Measurements from ENCODE around the gene ARHGAP9.

The ARHGAP9 gene

GRCh38 chr12:57469296-57470164 is 10.1 kb downstream of the ARHGAP9 start:
- no peak for TF ChIP-seq CTCF (IDR thresholded peaks at IDR 0.05; ENCODE audit: insufficient read depth, missing control alignments)
- DNase-seq (ENCODE audit: insufficient read length, low spot score) = no peak
- FAIRE-seq = no peak

- FAIRE-seq = no peak
- DNase-seq (ENCODE audit: insufficient read length, low spot score) = no peak
These were observed 11.8 kb downstream of the ARHGAP9 start for GRCh38 chr12:57467915-57468314.

DNA sequence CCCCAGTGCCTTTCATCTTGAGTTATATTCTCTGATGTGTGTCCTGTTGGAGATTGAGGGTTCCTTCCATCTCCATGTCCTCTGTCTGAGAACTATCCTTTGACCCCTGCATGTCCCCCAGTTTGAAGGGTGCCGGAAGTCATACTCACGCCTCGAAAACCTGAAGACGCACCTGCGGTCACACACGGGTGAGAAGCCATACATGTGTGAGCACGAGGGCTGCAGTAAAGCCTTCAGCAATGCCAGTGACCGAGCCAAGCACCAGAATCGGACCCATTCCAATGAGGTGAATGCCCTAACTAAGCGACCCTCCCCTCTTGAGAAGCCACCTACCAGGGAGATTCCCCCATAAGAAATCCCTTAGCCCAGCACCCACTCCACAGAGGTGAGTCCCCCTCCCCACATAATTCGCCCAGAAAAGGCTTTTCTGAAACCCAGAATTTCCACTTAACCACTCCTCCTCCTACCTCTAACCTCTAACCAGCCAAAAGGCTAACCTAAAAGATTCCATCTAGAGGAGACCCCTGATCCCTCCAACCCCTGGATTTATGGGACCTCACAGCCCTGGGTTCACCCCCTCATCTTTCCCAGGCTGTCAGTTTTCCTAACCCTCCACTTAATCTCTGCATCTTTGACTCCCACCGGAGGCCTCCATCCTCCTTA is 12.3 kb downstream of the ARHGAP9 start:
- FAIRE-seq = no peak
- DNase-seq (ENCODE audit: insufficient read length, low spot score) = no peak
- TF ChIP-seq CTCF (IDR thresholded peaks at IDR 0.05; ENCODE audit: insufficient read depth, missing control alignments) = no peak

More at GRCh38 chr12:57467915-57468314, 11.8 kb downstream of the ARHGAP9 start:
- TF ChIP-seq CTCF (IDR thresholded peaks at IDR 0.05; ENCODE audit: insufficient read depth, missing control alignments) = no peak

DNA sequence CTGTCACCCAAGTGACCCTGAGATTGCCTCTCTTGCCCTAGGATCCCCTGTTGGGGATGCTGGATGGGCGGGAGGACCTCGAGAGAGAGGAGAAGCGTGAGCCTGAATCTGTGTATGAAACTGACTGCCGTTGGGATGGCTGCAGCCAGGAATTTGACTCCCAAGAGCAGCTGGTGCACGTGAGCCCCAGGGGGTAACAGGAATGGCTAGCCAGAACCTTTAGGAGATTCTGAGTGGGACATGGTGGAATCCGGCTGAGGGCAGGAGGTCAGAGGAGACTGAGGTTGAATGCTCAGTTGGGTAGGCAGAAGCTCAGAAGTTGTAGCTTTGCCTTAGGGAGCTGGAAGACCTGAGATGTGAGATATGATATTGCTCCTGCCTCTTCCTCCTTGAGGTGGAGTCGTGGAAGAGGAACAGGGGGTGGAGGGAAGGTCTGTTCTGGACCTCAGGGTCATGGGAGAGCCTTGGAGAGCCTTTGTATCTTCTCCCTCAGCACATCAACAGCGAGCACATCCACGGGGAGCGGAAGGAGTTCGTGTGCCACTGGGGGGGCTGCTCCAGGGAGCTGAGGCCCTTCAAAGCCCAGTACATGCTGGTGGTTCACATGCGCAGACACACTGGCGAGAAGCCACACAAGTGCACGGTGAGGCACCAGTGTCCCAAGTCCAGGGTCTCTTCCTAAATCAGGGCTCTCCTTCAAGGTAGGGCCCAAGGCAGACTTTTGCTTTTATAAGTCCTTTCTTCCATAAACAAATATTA is 13.7 kb downstream of the ARHGAP9 start:
- FAIRE-seq (no peak), DNase-seq (ENCODE audit: insufficient read length, low spot score) (no peak)
- TF ChIP-seq CTCF (IDR thresholded peaks at IDR 0.05; ENCODE audit: insufficient read depth, missing control alignments) = no peak

DNA sequence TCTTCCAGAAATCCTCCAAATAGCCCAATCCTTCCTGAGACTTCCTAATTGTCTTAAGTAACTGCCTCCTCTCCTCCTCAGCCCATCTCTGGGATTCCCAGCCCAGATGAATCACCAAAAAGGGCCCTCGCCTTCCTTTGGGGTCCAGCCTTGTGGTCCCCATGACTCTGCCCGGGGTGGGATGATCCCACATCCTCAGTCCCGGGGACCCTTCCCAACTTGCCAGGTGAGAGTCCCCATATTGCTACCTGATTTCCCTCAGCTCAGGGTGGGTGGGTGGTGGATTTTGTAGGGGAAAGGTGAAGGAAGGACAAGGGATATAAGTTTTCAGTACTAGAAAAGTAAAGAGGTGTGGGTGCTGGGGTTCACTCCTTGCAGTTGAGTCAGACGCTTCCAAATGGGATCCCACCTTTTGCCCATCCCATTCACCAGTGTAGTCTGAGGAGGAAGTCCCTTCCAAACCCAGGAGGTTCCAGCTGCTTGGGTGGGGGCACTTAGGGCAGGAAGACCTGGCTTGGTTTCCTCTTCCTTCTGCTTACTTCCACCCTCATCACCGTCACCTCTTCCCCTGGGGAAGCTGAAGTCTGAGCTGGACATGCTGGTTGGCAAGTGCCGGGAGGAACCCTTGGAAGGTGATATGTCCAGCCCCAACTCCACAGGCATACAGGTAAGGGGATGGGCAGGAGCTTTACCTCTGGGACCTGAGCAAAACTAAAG is 14.5 kb downstream of the ARHGAP9 start:
- no peak for TF ChIP-seq CTCF (IDR thresholded peaks at IDR 0.05; ENCODE audit: insufficient read depth, missing control alignments)
- FAIRE-seq = no peak

DNA sequence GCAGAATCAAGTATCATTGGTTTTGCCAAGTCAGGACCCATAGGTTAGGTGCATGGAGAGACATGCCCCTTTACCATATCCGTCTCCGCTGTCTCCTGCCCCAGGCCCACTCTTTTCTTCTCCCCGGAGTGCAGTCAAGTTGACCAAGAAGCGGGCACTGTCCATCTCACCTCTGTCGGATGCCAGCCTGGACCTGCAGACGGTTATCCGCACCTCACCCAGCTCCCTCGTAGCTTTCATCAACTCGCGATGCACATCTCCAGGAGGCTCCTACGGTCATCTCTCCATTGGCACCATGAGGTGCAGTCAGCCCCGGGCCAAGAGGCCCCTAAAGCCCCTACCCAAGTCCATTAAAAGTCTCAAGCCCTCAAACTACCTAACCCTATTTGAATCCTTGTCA is 15.1 kb downstream of the ARHGAP9 start:
- DNase-seq (ENCODE audit: insufficient read length, low spot score) = no peak
- TF ChIP-seq CTCF (IDR thresholded peaks at IDR 0.05; ENCODE audit: insufficient read depth, missing control alignments) = no peak
- no peak for FAIRE-seq

More for the DNA sequence above, 14.5 kb downstream of the ARHGAP9 start:
- DNase-seq (ENCODE audit: insufficient read length, low spot score) = no peak

Measured in D721Med (cell line).